WERI-Rb-1 (cell line): ENCODE data around the gene LY6G6D.

Experiments
- DNase-seq: peaks from one replicate; pipeline ENCODE4 v3.0.0-alpha.2; 2020
- H3K27ac ChIP-seq: fragments of 250-450 bp; sonication (Bioruptor Pico); 2 replicates; pipeline ENCODE4 v1.5.1; 2020; ENCODE audit warnings: mild to moderate bottlenecking, moderate library complexity
- H3K27me3 ChIP-seq: fragments of 250-450 bp; sonication (Bioruptor Pico); 2 replicates; pipeline ENCODE4 v1.5.1; 2021; ENCODE audit warnings: mild to moderate bottlenecking, low read depth, moderate library complexity; ENCODE audit not compliant: insufficient read depth, severe bottlenecking
- H3K36me3 ChIP-seq: fragments of 250-450 bp; sonication (Bioruptor Pico); 2 replicates; pipeline ENCODE4 v1.5.1; 2020; ENCODE audit warnings: mild to moderate bottlenecking, moderate library complexity
- H3K4me3 ChIP-seq: 2 replicates; pipeline ENCODE4 v1.5.1; 2011; ENCODE audit warnings: low read depth, mild to moderate bottlenecking, control low read depth, low read length
- H3K9me3 ChIP-seq: fragments of 250-450 bp; sonication (Bioruptor Pico); 2 replicates; pipeline ENCODE4 v1.5.1; 2021; ENCODE audit warnings: mild to moderate bottlenecking, moderate library complexity; ENCODE audit not compliant: severe bottlenecking
- TF ChIP-seq, protein P1 (sequence below): IDR thresholded peaks from 2 replicates; pipeline ENCODE4 v1.5.1; 2011; ENCODE audit warnings: low read depth, mild to moderate bottlenecking, control low read depth, inconsistent platforms, low read length

LY6G6D gene, protein sequence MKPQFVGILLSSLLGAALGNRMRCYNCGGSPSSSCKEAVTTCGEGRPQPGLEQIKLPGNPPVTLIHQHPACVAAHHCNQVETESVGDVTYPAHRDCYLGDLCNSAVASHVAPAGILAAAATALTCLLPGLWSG

DNA sequence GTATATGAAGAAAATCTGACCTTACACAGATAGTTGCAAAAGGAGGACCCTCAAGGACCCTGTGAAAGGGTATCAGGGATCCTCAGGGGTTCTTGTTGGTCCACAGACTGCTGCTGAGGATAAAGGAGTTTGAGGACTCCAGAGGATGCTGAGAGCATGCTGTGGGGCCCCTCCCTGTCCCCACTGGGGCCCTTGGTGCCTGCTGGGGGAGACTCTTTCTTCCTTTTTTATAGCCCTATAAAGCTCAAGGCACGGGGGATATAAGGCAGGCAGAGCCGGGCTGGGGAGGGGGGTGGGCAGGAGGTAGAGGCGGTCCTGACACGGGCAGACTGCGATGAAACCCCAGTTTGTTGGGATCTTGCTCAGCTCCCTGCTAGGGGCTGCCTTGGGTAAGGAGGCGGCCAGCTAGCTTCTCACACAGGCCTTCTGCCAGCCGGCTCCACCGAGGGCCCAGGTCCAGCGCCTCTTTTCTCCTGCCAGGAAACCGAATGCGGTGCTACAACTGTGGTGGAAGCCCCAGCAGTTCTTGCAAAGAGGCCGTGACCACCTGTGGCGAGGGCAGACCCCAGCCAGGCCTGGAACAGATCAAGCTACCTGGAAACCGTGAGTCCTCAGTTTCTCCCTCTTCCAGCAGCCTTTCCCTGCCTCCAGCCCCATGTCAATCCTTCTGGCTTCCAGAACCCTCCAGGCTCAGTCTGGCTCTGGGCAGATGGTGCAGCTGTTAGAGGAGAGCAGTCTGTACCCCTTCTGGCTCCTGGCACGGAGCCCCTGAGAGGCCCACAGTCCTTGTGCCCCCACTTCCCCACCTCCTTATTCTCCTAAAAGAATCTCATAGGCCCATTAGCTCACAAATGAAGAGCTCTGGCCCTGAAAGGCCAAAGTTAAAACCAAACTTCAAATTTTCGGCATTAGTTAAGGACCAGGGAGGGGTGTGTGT, at the start of gene LY6G6D:
LY6G6D (plus strand) TSS at position 327 of the 937 bp plus-strand sequence; CDS start at position 335, 8 bp downstream.
- DNase-seq, result no peak
- Histone ChIP-seq H3K27ac (peak within 1 kb of the TSS; percentile 59), H3K9me3 (no peaks in the 10 kb centered on the region), H3K4me3 (no peak within 1 kb of the TSS), H3K36me3 (no peaks in the 10 kb centered on the region), H3K27me3 (no peaks in the 10 kb centered on the region)
- TF ChIP-seq, protein P1, sequence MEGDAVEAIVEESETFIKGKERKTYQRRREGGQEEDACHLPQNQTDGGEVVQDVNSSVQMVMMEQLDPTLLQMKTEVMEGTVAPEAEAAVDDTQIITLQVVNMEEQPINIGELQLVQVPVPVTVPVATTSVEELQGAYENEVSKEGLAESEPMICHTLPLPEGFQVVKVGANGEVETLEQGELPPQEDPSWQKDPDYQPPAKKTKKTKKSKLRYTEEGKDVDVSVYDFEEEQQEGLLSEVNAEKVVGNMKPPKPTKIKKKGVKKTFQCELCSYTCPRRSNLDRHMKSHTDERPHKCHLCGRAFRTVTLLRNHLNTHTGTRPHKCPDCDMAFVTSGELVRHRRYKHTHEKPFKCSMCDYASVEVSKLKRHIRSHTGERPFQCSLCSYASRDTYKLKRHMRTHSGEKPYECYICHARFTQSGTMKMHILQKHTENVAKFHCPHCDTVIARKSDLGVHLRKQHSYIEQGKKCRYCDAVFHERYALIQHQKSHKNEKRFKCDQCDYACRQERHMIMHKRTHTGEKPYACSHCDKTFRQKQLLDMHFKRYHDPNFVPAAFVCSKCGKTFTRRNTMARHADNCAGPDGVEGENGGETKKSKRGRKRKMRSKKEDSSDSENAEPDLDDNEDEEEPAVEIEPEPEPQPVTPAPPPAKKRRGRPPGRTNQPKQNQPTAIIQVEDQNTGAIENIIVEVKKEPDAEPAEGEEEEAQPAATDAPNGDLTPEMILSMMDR, result no peak

DNA sequence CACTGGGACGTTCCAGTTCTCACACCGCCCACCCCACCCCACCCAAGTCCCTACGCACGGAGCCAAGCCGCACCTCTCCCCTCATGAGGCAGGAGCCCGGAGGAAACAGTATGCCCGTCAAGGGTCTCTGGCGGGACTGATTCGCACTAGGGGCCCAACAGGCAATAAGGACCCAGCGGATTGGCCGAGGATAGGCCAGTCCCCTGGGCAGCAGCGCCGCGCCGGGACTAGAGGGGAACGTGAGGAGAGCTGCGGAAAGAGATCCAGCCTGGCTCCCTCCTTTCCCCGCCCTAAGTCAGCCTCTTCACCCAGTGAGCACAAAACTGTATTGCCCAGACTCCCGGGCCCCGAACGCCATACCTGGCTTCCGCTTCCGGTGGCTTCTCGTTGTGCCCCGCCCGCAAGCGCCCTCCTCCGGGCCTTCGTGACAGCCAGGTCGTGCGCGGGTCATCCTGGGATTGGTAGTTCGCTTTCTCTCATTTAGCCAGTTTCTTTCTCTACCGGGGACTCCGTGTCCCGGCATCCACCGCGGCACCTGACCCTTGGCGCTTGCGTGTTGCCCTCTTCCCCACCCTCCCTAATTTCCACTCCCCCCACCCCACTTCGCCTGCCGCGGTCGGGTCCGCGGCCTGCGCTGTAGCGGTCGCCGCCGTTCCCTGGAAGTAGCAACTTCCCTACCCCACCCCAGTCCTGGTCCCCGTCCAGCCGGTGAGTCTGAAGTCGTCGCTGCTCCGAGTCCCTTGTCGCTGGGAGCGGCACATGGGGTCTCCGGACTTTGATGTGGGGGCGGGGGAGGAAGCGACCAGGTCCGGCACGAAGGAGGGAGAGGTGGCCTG, 49.4 kb upstream of the LY6G6D start, which contains the start of gene CSNK2B:
CSNK2B (plus strand) TSS at position 580 of the 836 bp plus-strand sequence. CDS start 752 bp downstream, outside the sequence.
- Histone ChIP-seq H3K27me3 (no peaks in the 10 kb centered on the region), H3K27ac (peak within 1 kb of the TSS; percentile 99), H3K4me3 (peak within 1 kb of the TSS; percentile 79), H3K36me3 (peaks cover 75% of the 10 kb centered on the region), H3K9me3 (no peaks in the 10 kb centered on the region)
- TF ChIP-seq, protein P1, result peak; percentile 2; the same call in 1 of the 2 replicates
- peak; percentile 100 for DNase-seq

DNA sequence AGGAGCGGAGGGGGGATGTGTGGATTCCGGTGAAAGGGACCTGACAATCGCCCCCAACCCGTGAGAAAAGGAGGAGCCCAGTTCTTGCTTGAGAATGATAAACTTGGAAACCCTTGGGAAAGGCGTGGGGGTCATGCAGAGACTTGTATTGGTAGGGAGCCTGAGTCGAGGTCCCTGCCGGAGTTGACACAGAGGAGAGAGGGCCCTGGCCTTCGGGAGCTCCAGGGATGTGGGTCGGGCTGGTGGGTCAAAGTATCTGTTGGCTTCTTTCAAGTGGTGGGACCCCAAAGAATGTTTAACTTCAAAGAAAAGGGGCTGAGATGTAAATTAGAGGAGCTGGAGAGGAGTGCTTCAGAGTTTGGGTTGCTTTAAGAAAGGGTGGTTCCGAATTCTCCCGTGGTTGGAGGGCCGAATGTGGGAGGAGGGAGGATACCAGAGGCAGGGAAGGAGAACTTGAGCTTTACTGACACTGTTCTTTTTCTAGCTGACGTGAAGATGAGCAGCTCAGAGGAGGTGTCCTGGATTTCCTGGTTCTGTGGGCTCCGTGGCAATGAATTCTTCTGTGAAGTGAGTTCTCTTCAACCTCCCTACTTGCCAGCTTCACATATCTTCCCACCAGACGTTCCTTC, 48.7 kb upstream of the LY6G6D start:
- Histone ChIP-seq H3K36me3 (peaks cover 80% of the 10 kb centered on the region), H3K27ac (peak overlapping the region; percentile 99), H3K27me3 (no peaks in the 10 kb centered on the region), H3K9me3 (no peaks in the 10 kb centered on the region), H3K4me3 (peak overlapping the region; percentile 79)
- DNase-seq, result no peak
- TF ChIP-seq, protein P1, result no peak

DNA sequence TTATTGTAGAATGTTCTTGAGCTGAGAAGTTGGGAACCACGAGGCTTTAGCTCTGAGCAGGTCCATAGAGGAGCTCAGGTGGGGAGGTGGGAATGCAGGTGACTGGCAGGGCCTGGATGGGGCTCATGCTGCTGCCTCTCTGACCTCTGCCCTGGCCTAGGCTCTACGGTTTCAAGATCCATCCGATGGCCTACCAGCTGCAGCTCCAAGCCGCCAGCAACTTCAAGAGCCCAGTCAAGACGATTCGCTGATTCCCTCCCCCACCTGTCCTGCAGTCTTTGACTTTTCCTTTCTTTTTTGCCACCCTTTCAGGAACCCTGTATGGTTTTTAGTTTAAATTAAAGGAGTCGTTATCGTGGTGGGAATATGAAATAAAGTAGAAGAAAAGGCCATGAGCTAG, 45.5 kb upstream of the LY6G6D start, which contains the start of gene LY6G5B:
LY6G5B (plus strand) TSS at position 301 of the 400 bp plus-strand sequence. CDS start 975 bp downstream, outside the sequence.
- DNase-seq, result no peak
- Histone ChIP-seq H3K36me3 (peaks cover 77% of the 10 kb centered on the region), H3K4me3 (no peak within 1 kb of the TSS), H3K9me3 (no peaks in the 10 kb centered on the region), H3K27me3 (no peaks in the 10 kb centered on the region), H3K27ac (no peak within 1 kb of the TSS)
- TF ChIP-seq, protein P1, result no peak

DNA sequence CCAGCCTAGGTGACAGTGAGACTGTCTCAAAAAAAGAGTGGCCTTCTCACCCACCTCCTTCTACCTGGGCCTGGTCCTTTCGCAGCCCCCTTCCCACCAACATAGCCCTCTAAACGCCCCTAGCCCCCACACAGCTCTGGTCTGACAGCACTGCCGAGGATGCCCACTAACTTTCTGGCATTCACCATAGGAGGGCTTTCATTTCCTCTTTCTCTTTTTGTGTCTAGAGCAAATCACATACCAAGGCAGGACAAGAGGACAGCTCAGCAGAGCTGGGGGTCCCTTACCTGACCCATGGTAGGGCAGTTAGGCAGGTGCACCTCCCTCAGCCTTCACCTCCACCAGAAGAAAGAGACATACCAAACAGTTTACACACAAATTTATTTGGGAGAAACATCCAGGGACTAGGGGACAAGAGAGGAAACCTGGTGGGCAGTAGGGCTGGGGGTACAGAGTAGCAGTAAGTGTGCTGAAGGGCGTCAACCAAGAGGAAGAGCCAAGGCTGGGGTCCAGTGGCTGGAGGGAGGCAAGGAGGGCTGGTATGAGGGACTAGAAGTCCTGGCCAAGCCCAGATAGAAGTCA, 38.7 kb upstream of the LY6G6D start:
- Histone ChIP-seq H3K27me3 (no peaks in the 10 kb centered on the region), H3K27ac (no peak overlapping the region)

More for the DNA sequence above, 38.7 kb upstream of the LY6G6D start:
- Histone ChIP-seq H3K9me3 (no peaks in the 10 kb centered on the region), H3K36me3 (peaks cover 25% of the 10 kb centered on the region), H3K4me3 (no peak overlapping the region)
- DNase-seq, result no peak
- TF ChIP-seq, protein P1, result no peak
